T-helper 1 cell treated with Interleukin-12 subunit alpha and Interleukin-12 subunit beta and Interleukin-4 antibody, amounts not matched to agents 30 μg/mL and 1 μg/mL, for 36 hours (primary cell): ENCODE measurements around the gene BIN2.
"Not testable (repeated sequence)": the region's sequence is repeated elsewhere in the genome, so short reads cannot be mapped to it uniquely, and the experiment has no call there.

Experiments
- H3K27ac Mint-ChIP-seq: one replicate; pipeline ENCODE4 v1.8.0; 2021; ENCODE audit warnings: mild to moderate bottlenecking, mixed read lengths
- H3K27me3 Mint-ChIP-seq: one replicate; pipeline ENCODE4 v1.8.0; 2021; ENCODE audit warnings: low read depth, mixed read lengths
- H3K36me3 Mint-ChIP-seq: one replicate; pipeline ENCODE4 v1.8.0; 2021; ENCODE audit warnings: low read depth, mixed read lengths
- H3K4me1 Mint-ChIP-seq: one replicate; pipeline ENCODE4 v1.8.0; 2021; ENCODE audit warnings: low read depth, mixed read lengths
- H3K4me3 Mint-ChIP-seq: one replicate; pipeline ENCODE4 v1.8.0; 2021; ENCODE audit warnings: mild to moderate bottlenecking, moderate library complexity, mixed read lengths
- H3K9me3 Mint-ChIP-seq: one replicate; pipeline ENCODE4 v1.8.0; 2021; ENCODE audit warnings: mixed read lengths

Gene BIN2

DNA sequence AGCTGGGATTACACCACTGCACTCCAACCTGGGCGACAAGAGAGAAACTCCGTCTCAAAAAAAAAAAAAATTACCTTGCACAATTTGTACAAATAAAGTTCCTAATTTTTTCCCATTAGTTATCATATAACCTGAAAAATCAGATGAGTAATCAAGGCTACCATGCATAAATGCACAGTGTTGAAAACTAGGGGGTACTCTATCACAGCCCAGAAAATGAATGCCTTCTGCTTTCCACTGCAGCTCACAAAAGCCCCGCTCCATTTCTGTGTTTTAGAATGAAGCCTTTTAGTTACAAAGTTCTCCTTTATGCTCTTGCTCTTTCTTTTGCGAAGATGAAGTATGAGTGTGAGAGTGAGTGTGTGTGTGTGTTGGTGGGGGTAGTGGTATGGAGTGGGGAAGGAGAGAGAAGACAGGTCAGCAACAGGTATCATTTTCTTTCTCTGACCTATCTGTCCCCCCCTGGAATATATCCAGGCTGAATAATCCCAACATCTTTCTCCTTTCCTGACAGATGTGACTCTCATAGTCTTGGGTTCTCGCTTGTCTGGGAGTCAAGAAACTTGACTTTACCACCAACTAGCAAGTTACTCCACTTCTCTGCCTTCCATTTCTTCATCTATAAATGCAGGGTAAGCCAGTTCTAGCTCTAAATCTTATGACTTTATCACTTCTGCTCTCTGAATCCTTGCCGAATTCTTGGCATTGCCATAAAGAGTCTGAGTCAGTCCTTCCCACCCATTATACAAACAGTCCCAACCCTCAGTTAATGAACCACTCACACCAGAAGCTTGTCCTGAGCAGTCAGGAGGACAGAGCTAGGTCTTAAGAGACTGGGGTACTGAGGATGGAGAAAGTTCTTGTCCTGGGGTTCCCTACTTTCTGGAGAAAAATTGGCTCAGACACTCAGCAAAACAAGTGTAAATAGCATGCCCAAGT is 16.1 kb downstream of the BIN2 start:
- peaks cover 64% of the 10 kb centered on the region for H3K36me3 Mint-ChIP-seq
- peak overlapping the region; percentile 53 for H3K27ac Mint-ChIP-seq
- no peaks in the 10 kb centered on the region for H3K27me3 Mint-ChIP-seq
- no peak overlapping the region for H3K4me3 Mint-ChIP-seq
- H3K9me3 Mint-ChIP-seq: no peaks in the 10 kb centered on the region
- H3K4me1 Mint-ChIP-seq: peaks cover 14% of the 10 kb centered on the region

- no peak overlapping the region for H3K27ac Mint-ChIP-seq
- H3K4me3 Mint-ChIP-seq: no peak overlapping the region
- H3K36me3 Mint-ChIP-seq: peaks cover 66% of the 10 kb centered on the region
- H3K4me1 Mint-ChIP-seq: peaks cover 18% of the 10 kb centered on the region
- no peaks in the 10 kb centered on the region for H3K9me3 Mint-ChIP-seq
- no peaks in the 10 kb centered on the region for H3K27me3 Mint-ChIP-seq
Observed at GRCh38 chr12:51306507-51306906, 17.5 kb downstream of the BIN2 start.

DNA sequence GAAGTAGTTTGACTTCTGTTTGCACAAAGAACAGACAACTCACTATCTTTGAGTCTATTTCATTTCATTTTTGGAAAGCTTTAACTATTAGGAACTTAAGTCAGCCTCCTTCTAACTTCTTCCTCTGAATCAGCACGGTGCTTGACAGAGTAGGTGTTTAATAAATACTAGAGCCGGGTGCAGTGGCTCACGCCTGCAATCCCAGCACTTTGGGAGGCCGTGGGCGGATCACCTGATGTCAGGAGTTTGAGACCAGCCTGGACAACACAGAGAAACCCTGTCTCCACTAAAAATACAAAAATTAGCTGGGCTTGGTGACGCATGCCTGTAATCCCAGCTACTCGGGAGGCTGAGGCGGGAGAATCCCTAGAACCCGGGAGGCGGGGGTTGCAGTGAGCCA is 23.2 kb downstream of the BIN2 start:
- peaks cover 47% of the 10 kb centered on the region for H3K36me3 Mint-ChIP-seq
- not testable (repeated sequence) for H3K4me1 Mint-ChIP-seq, H3K9me3 Mint-ChIP-seq, H3K27ac Mint-ChIP-seq, H3K4me3 Mint-ChIP-seq, H3K27me3 Mint-ChIP-seq

DNA sequence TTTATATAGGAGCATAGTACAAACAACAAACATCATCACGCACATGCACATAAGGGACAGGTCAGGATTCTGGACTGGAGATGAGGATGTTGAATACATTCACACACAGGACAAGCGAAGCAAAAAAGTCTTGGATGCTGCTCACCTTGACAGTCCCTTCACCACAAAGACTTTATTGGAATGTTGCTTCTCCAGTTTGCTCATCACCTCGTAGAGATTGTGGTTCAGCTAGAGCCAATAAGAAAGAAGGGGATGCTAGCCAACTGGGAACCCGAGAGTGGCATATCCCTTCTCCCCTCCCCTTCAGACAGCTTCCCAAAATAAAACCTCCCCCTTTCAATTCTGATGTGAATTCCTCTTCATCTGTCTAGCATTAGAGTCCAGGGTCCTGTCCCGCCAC is 28.3 kb downstream of the BIN2 start:
- Mint-ChIP-seq H3K9me3 (no peaks in the 10 kb centered on the region), H3K27ac (no peak overlapping the region), H3K27me3 (no peaks in the 10 kb centered on the region), H3K36me3 (peaks cover 40% of the 10 kb centered on the region), H3K4me1 (peaks cover 6% of the 10 kb centered on the region), H3K4me3 (no peak overlapping the region)

GRCh38 chr12:51294097-51294496 is 29.9 kb downstream of the BIN2 start:
- H3K27me3 Mint-ChIP-seq, H3K4me3 Mint-ChIP-seq, H3K4me1 Mint-ChIP-seq, H3K9me3 Mint-ChIP-seq: not testable (repeated sequence)
- H3K36me3 Mint-ChIP-seq: peaks cover 39% of the 10 kb centered on the region
- peak overlapping the region; percentile 2 for H3K27ac Mint-ChIP-seq

GRCh38 chr12:51293696-51294095 is 30.3 kb downstream of the BIN2 start:
- Mint-ChIP-seq H3K9me3 (no peaks in the 10 kb centered on the region), H3K27me3 (no peaks in the 10 kb centered on the region), H3K4me1 (peaks cover 6% of the 10 kb centered on the region), H3K4me3 (no peak overlapping the region), H3K27ac (peak overlapping the region; percentile 2), H3K36me3 (peaks cover 42% of the 10 kb centered on the region)

GRCh38 chr12:51291603-51292513 is 32.1 kb downstream of the BIN2 start:
- not testable (repeated sequence) for H3K4me1 Mint-ChIP-seq, H3K4me3 Mint-ChIP-seq, H3K27me3 Mint-ChIP-seq, H3K9me3 Mint-ChIP-seq
- H3K27ac Mint-ChIP-seq: peak overlapping the region; percentile 1
- H3K36me3 Mint-ChIP-seq: peaks cover 44% of the 10 kb centered on the region

GRCh38 chr12:51285843-51286242 is 38.1 kb downstream of the BIN2 start:
- H3K27ac Mint-ChIP-seq: no peak overlapping the region
- peaks cover 31% of the 10 kb centered on the region for H3K36me3 Mint-ChIP-seq
- H3K27me3 Mint-ChIP-seq: no peaks in the 10 kb centered on the region
- H3K9me3 Mint-ChIP-seq: no peaks in the 10 kb centered on the region
- H3K4me1 Mint-ChIP-seq: peaks cover 2% of the 10 kb centered on the region
- no peak overlapping the region for H3K4me3 Mint-ChIP-seq

- Mint-ChIP-seq H3K27me3 (no peaks in the 10 kb centered on the region), H3K9me3 (no peaks in the 10 kb centered on the region), H3K27ac (no peak overlapping the region), H3K36me3 (peaks cover 21% of the 10 kb centered on the region), H3K4me1 (peaks cover 2% of the 10 kb centered on the region), H3K4me3 (no peak overlapping the region)
Observed at GRCh38 chr12:51281202-51281924, 42.6 kb downstream of the BIN2 start.

GRCh38 chr12:51275088-51275487 is 48.9 kb downstream of the BIN2 start:
- H3K36me3 Mint-ChIP-seq: peaks cover under 1% of the 10 kb centered on the region
- peaks cover 18% of the 10 kb centered on the region for H3K27me3 Mint-ChIP-seq
- H3K4me3 Mint-ChIP-seq: no peak overlapping the region
- H3K27ac Mint-ChIP-seq: no peak overlapping the region
- peaks cover 10% of the 10 kb centered on the region for H3K4me1 Mint-ChIP-seq
- no peaks in the 10 kb centered on the region for H3K9me3 Mint-ChIP-seq

DNA sequence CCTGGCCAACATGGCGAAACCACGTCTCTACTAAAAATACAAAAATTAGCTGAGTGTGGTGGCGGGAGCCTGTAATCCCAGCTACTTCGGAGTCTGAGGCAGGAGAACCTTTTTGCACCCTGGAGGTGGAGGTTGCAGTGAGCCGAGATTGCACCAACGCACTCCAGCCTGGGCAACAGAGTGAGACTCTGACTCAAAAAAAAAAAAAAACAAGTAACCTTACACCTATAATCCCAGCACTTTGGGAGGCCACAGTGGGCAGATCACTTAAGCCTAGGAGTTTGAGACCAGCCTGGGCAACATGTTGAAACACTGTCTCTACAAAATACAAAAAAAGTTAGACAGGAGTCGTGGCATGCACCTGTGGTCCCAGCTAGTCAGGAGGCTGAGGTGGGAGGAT is 51.2 kb downstream of the BIN2 start:
- H3K4me1 Mint-ChIP-seq: peaks cover 13% of the 10 kb centered on the region
- H3K36me3 Mint-ChIP-seq, H3K27ac Mint-ChIP-seq, H3K9me3 Mint-ChIP-seq, H3K4me3 Mint-ChIP-seq: not testable (repeated sequence)
- peaks cover 30% of the 10 kb centered on the region for H3K27me3 Mint-ChIP-seq

- peaks cover 32% of the 10 kb centered on the region for H3K27me3 Mint-ChIP-seq
- peak overlapping the region; percentile 55 for H3K27ac Mint-ChIP-seq
- H3K4me3 Mint-ChIP-seq: peak overlapping the region; percentile 90
- no peaks in the 10 kb centered on the region for H3K9me3 Mint-ChIP-seq
- peaks cover 13% of the 10 kb centered on the region for H3K4me1 Mint-ChIP-seq
- no peaks in the 10 kb centered on the region for H3K36me3 Mint-ChIP-seq
Observed at GRCh38 chr12:51270951-51271518, 52.9 kb downstream of the BIN2 start.

- no peaks in the 10 kb centered on the region for H3K9me3 Mint-ChIP-seq
- H3K27ac Mint-ChIP-seq: peak within 1 kb of the TSS; percentile 55
- peaks cover 32% of the 10 kb centered on the region for H3K27me3 Mint-ChIP-seq
- peak within 1 kb of the TSS; percentile 90 for H3K4me3 Mint-ChIP-seq
- peaks cover 2% of the 10 kb centered on the region for H3K36me3 Mint-ChIP-seq
- peaks cover 16% of the 10 kb centered on the region for H3K4me1 Mint-ChIP-seq
Observed at GRCh38 chr12:51270067-51270950, 53.7 kb downstream of the BIN2 start, which contains the start of gene SMAGP. Gene SMAGP (minus strand): TSS chr12:51270415. CDS start chr12:51269278, 1,137 bp downstream.
